Measurements from ENCODE around the gene BANP. TPM values are rescaled to one million over a fixed set of nuclear protein-coding genes. Genes with fewer than 3 reads are reported as not detected.
"Not testable (repeated sequence)": the region's sequence is repeated elsewhere in the genome, so short reads cannot be mapped to it uniquely, and the experiment has no call there.

BANP gene
- total RNA-seq, 2 donors from 2014 or later, result 13.9 to 16.7 TPM

DNA sequence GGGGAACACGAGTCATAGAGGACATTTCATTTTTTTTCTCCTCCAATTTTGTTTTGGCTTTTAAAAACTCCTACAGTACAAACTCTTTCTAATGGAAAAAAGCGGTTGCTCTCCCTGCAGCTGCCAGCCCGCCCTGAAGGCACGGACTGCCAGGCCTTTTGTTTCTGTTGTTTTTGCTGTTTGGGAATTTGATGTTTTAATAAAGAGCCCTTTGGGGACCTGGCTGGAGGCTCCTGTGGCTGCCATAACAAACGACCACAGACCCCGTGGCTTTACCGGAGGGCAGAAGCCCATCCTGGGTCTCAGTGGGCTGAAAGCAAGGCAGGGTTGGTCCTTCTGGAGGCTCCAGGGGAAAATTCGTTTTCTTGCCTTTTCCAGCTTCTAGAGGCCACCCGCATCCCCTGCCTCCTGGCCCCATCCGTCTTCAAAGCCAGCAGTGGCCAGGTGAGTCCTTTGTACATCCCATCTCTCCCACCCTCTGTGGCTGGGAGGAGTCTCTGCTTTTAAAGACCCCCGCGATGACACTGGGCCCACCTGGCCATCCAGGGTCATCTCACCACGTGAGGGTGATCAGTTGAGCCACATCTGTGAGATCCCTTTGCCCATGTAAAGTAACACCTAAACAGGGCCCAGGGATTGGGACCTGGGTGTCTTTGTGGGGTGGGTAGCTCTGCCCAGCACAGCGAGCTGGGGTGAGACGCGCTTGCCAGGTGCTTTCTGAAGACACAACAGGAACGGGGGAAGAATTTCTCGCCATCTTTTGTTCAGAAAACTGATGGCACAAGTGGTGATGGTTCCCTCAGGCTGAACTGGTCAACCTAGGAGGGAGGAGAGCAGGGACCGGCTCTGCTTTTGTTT, 113.9 kb downstream of the BANP start:
- DNase-seq (no peak), ATAC-seq (no peak)
- intact Hi-C loops (cut with DNase I), result no loop called here

DNA sequence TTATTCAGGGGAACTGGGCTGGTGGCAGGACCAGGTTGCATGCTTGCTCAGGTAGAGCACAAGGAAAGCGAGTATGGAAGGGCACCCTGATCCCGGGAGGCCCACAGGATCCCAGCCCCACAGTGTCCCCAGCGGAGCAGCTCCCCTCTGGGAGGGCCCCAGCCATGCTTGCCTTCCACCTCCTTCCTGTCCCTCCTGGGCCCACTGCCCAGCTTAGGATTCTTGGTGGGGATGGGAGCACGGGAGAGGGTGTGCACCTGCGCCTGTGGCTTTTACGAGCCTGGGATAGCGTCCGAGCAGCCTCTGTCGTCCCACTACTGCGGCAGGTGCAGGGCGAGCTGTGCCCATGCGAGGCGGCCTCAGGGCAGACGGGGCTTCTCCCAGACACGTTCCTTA, 114.5 kb downstream of the BANP start:
- ATAC-seq, result no peak
- no peak for DNase-seq
- intact Hi-C loops (cut with DNase I), result no loop called here

DNA sequence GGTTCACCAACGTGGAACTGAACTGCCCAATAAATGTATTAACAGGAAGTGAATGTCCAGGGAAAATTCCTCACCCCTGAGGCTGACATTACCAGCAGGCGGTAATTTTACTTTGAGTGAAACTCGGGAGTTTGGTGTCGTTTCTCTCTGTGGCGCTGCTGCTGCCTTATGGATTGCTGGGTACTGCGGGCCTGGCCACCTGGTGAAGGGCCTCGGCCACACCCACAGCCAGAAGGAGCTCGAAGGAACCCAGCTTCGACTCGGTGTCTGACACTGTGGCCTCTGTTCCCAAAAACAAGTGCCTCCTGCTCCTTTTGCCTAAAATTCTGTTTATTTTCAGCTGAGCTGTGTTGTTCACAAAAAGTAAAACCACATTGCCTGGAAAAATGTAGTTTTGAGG, 115.0 kb downstream of the BANP start:
- DNase-seq, result no peak
- intact Hi-C loops (cut with DNase I), result no loop called here
- ATAC-seq, result no peak

DNA sequence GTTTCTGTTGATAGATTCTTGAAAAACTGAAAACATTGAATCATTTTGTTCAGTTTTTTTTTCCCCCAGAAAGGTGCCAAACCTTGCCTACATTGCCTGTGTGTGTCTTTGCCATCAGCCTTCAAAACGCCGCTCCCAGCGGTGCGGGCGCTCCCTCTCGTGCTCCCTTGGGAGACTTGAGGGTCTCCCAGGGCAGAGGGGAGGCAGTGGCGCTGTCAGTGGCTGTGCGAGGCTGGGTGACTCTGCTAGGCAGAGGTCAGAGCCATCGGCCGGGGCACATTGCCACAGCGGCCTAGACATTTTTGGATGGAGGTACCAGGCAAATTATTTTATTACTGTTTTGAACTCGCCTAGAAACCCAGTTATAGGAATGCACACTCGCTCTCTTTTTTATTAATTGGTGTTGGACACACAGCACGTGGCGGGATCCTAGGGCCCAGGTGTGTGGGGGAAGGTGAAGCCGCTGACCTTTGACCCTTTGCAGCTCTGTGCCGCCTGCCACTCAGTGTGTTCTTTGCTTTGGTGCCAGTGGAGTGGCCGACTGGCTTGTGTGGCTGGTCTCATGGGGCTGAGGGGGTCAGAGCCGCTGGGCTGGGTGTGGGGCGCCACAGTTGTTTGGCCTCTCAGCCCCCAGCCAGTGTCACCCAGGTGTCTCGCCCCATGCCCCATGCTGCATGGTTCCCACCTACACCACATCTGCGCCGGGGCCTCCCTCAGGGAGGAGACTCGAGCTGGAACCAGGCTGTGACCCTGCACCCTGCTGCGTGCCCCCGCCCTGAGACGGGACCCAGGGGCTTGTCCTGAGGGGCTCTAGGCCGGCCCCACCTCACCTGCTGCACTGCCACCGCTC, 115.7 kb downstream of the BANP start:
- no peak for ATAC-seq
- DNase-seq, result no peak
- intact Hi-C loops (cut with DNase I), result no loop called here

DNA sequence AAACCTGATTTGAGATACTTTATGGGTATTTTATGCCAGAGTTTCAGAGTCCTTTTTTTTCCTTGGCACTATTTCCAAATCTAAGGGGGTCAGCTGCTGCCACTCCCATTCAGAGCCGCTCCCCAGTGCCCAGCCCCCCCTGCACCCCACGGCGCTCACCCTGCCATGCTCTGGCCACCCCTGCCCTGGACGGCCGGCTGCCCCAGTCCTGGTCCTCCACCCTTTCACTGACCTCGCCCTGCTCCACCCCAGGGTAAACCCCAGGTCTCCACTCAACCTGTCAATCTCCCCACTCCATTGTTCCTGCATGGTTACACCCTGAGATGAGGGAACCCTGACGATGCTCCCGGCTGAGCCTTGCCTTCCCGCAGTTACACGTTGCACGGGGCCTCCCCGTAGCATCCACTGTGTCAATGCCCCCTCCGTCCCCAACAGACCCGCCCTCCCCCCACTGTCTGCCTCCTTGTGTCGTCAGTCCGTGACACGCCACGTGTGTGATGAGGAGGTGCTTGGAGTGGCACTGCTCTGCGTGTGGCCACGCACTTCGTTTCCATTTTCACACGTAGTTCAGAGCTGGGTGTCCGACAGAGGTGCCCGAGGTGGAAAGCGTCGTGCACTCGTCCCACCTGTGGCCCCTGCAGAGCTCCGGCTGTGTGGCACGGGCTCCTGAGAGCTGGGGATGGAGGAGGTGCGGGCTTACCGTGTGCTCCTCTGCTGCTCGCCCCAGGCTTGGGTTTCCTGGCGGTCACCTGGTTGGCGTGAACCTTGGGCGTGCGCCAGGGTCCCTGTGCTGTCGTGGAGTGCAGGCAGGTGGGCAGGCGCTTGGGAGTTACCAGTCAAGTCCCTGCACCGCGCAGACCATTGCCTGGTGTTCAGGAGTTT, 116.5 kb downstream of the BANP start:
- intact Hi-C loops (cut with DNase I), result no loop called here
- DNase-seq (no peak), ATAC-seq (no peak)

DNA sequence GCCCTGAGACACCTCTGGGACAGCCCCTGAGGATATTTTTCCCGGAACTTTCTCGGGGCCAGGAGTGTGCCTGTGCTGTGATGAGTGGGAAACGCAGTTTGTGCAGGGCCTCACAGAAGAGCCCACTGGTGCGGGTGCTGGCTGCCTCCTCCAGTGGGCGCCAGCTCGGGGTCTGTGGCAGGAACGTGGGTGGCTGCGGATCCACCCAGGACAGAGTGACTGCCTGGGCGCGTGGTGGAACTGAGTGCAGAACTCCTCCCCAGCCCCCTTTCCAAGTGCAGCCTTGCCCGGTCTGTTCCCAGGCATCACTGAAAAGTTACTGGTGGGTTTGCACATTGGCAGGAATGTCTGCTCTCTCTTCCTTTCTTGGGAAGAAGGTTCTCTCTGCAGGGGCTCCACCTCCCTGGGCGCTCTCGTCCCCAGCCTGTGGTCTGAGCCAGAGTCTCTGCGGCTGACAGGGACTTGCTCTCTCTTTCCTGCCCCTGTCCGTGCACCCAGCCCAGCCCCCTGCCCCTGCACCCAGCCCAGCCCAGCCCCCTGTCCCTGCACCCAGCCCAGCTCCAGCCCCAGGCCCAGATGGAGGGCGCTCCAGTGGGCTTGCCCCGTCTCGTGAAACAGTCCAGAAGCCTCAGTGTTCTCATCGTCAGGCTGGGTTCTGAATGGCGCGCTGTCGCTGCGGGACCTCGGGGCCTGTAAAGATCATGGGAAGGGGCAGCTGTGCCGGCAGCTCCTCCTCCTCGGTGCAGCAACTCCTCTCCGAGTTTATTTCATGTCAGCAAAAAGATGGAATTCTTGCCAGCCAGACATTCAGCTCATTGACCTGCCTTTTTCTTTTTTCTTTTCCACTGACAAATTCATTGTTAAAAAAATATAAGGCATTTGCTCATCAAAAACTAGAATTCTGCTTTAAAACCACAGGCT, 117.5 kb downstream of the BANP start:
- intact Hi-C loops (cut with DNase I), result no loop called here
- DNase-seq (no peak), ATAC-seq (no peak)

DNA sequence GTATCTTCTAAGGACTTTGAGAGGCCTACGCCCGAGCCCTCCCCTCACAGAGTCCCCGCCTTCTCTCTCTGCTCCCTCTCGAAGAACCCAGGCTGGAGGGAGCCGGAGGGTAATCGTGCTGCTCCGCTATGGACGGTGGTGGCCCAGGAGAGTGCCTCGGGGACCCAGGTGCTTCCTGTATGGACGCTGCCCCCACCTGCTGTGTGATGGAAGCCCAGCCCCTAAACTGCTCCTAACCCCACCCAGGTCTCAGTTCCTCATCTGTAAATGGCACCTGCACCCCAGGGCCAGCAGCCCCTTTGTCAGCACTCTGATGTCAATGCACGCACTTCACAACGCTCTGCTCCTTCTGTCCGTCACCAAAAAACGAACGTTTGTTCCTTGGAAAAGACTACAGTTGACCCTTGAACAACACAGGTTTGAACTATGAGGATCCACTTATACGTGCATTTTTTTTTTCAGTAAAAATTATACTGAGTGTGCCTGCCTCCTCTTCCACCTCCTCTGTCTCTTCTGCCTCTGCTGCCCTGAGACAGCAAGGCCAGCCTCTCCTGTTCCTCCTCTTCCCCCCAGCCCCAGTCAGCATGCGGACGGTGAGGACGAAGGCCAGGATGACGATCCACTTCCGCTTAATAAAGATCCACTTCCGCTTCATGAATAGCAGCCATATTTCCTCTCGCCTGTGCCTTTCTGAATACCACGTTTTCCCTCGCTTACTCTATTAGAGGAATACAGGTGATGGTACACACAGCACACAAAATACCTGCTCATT, 118.3 kb downstream of the BANP start:
- ATAC-seq (no peak), DNase-seq (no peak)
- intact Hi-C loops (cut with DNase I), result no loop called here

DNA sequence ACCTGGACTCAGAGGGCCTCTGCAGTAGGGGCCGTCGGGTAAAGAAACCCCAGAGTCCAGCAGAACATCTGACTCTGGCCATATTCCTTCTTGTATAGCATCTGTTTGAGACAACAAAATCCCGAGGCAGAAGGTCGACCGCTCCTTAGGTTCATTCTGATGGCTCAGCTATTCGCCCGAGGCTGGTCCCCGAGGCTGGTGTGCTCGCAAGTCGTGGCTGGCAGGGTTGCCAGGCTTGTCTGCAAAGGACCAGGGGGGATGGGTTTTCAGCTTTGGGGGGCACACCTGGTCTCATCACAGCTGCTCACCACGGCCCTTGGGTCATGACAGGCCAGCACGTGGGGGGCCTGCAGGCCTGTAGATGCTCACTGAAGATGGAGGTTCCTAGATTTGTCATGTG, 119.1 kb downstream of the BANP start:
- ATAC-seq (no peak), DNase-seq (no peak)
- intact Hi-C loops (cut with DNase I), result no loop called here

DNA sequence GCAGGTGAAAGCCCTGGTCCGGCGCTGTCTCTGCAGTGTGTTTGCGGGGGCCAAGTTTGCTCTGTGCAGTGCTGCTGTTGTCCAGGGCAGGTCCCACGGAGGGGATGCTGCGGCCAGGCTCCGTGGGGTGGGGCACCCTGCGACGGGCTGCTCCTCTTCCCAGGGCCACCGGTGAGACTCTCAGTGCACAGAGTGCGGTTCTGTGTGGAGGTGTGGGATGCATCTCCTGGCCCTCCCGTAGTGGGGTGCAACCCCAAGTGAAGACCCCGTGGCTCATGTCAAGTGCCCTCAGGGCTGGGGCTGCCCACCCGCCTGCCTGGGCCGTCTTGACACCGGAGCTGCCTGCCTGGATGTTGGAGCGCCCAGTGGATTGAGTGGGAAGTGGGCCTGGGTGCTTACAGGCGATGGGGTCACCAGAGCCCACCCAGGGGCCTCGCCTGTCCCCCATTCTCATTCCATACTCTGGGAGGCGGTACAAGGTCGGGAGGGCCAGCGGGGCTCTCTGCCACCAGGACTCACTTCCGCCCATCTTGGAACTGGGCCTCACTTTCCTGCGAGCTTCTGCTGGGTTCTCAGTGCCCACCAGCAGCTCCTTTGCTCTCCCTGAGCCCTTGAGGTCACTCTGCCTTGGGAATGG, 119.9 kb downstream of the BANP start:
- no peak for ATAC-seq
- intact Hi-C loops (cut with DNase I), result no loop called here
- DNase-seq, result no peak

DNA sequence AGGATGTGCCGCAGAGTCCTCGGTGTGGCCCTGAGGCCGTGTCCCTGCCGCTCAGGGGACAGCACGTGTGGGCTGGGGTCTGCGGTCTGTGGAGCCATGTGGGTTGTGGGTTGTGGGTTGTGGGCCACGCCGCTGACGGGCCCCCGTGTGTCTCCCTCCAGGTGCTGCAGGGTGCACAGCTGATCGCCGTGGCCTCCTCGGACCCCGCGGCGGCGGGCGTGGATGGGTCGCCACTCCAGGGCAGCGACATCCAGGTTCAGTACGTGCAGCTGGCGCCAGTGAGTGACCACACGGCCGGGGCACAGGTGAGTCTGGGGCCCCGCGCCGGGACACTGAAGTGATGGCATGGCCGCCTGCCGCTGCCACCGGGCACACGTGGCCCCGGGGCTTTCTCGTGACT, 120.7 kb downstream of the BANP start:
- intact Hi-C loops (cut with DNase I), result no loop called here
- no peak for ATAC-seq
- no peak for DNase-seq

DNA sequence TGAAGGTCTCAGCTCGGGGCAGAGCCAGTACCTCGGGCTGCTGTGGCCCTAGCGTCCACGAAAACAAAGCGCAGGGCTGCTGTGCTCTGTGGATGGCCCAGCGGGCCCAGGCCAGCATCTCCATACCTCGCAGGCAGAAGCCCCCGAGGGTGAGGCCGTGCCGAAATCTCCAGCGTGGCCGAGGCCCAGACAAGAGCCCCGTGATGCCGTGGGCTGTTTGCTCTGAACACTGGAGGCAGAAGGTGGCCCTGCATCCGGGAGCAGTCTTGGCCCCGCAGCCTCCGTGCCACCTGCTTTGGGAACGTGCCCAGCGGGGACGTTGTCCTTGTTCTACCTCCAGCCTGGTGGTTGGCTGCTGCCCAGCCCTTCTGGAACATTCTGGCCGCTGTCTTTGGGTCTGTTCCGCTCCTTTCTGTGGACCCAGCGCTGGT, 121.4 kb downstream of the BANP start:
- intact Hi-C loops (cut with DNase I), result no loop called here
- no peak for ATAC-seq
- DNase-seq, result no peak

DNA sequence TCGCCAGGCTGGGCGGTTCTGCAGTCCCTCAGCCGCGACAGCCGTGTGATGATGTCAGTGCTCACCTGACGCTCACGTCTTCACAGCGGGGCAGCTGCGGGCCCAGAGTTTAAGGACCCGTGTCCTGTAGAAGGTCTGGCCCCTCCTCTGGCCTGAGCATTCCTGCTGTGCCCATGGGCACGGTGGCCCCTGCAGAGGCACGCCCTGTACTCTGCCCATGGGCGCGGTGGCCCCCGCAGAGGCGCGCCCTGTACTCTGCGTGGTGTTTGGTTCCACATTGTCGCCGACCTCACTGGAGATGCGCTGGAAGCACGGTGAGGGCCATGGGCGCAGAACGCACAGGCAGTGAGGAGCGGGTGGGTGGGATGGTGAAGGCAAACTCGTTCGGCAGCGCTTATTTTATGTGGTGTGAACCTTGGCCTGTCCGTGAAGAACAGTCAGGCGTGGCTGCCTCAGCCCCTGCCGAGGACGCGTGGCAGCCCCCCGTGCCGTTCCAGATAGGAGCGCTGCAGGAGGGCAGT, 122.0 kb downstream of the BANP start:
- intact Hi-C loops (cut with DNase I), result no loop called here

DNA sequence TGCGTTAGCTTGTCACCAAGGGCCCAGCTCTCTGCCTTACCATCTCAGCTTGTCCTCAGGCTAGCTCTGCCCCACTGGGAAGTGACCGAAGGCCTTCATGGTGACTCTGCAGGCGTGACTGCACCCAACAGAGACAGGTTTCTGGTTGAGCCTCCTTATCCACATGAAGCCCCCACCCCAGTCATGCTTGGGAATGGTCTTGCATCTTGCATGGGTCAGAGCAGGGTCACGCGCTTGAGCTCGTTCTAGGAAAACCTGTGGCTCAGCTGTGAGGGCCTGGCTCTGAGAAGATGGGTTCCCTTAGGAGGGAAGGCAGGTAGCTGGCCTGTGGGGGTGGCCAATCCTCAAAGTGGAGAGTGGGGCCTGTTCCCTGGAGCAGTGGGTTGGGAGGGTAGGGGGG, 122.8 kb downstream of the BANP start:
- intact Hi-C loops (cut with DNase I), result no loop called here
- ATAC-seq (no peak), DNase-seq (no peak)

More for the DNA sequence above, 122.0 kb downstream of the BANP start:
- ATAC-seq (no peak), DNase-seq (no peak)

DNA sequence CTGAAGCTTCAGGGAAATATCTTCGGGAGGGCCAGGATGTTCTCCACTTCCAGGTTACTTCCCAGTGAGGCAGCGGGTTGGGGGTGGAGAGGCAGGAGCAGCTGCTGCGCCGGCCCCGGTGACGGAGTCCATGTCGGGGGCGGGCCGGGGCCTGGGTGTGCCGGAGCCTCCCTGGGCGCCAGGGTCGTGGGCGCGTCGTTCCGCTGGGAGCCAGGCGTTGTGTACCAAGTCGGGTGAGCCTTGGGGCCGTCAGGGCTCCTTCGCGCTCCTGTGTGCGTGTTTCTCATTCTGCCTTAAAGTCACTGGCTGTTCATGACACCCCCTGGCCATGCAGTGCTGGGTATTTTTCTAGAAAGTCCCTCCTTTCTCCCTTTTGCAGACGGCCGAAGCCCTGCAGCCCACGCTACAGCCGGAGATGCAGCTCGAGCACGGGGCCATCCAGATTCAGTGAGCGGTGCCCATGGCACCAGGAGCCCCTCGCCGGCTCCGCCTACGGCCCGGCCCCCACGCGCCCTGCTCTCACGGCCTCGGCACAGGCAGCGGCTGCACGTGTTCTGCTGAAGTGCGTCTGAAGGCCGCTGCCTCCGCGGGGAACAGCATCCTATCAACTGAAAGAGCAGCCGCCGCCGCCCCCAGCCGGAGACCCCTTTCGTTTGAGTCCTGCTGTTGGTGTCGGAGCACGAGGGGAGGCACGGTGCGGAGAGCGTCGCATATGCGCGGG, 125.1 kb downstream of the BANP start:
- intact Hi-C loops (cut with DNase I), result loop anchor here in 1 of 2 donors (5.0 kb wide), 1 partner anchor 66 kb away; no protein-coding TSS in a partner anchor
- no peak for ATAC-seq
- no peak for DNase-seq

DNA sequence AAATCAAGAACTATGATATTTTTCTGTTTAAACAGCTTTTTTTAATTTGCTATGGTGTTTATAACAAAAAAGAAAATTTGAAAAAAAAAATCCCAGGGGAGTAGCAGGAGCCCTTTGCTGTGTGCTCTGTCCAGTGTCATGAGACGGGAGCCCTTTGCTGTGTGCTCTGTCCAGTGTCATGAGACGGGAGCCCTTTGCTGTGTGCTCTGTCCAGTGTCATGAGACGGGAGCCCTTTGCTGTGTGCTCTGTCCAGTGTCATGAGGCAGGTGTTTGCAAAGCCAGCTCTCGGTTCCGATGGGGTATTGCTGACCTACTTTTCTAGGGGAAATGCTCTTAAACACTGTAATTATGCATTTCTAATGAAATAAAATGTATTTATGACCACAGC, 125.7 kb downstream of the BANP start:
- DNase-seq, result not testable (repeated sequence)
- ATAC-seq, result peak in 1 of 2 donors; percentile 13
- intact Hi-C loops (cut with DNase I), result loop anchor here in 1 of 2 donors (5.0 kb wide), 1 partner anchor 65 kb away; no protein-coding TSS in a partner anchor

All from left cardiac atrium (tissue), 4 donors.